ENCODE measurements around the gene GOLGA3.

DNA sequence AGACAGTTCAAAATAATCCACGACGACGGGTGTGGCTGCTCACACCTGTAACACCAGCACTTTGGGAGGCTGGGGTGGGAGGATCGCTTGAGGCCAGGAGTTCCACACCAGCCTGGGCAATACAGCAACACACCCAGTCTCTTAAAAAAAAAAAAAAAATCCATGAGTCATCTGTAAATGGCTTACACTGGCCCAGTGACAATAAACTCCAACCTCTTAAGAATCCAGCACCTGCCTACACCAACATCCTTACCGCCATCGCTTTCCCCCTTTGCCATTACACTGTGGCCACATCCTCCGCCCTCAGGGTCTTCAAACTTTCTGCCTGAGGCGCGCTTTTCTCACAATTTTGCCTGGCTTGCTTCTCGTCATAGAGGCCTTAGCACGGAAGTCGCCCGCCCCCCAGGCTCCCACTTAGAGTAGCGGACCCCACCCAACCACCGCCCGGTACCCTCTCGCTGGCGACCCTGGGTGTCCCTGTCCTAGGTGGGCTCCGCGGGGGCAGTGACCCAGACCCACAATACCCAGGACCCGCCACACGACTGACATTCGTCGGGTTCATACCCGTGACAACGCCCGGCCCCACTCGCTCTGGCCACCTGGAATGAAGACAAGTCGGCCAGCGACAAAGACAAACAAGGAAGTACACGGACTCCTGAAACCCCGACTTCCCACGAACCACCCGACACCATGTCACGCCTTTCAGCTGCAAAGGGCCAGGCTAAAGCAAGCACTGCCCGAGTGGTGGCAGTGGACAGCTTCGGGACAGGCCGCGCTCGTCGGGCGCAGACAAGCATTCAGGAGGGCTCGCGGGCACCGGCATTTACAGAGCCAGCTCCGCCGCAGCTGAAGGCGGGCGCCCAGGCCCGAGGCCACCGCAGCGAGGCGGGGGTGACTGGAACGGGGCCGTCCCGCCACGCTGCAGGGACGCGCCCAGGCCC is 636 bp downstream of the GOLGA3 start:
- TF ChIP-seq, protein P1, sequence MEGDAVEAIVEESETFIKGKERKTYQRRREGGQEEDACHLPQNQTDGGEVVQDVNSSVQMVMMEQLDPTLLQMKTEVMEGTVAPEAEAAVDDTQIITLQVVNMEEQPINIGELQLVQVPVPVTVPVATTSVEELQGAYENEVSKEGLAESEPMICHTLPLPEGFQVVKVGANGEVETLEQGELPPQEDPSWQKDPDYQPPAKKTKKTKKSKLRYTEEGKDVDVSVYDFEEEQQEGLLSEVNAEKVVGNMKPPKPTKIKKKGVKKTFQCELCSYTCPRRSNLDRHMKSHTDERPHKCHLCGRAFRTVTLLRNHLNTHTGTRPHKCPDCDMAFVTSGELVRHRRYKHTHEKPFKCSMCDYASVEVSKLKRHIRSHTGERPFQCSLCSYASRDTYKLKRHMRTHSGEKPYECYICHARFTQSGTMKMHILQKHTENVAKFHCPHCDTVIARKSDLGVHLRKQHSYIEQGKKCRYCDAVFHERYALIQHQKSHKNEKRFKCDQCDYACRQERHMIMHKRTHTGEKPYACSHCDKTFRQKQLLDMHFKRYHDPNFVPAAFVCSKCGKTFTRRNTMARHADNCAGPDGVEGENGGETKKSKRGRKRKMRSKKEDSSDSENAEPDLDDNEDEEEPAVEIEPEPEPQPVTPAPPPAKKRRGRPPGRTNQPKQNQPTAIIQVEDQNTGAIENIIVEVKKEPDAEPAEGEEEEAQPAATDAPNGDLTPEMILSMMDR (IDR thresholded peaks at IDR 0.05) = no peak
- TF ChIP-seq EZH2 (IDR thresholded peaks at IDR 0.05; ENCODE audit: borderline replicate concordance, insufficient read depth, low read depth, low read length, poor library complexity, severe bottlenecking) = no peak

Measured in B cell (primary cell).